Body of pancreas (tissue), 4 donors: Measurements from ENCODE around the gene ARHGAP33.

Experiments
- POLR2A ChIP-seq, 3 donors: fragments of 450-650 bp; IDR thresholded peaks; one replicate each; pipeline ENCODE4 v1.6.1; 2016; ENCODE audit warnings: antibody characterized with exemption in 3 of 3, mild to moderate bottlenecking in 2 of 3
- TF ChIP-seq, protein P1 (sequence below), 7 experiments: fragments of 450-650 bp in 4 of 7; fragments of 200-600 bp in 3 of 7; sonication (generic) in 3 of 7; IDR thresholded peaks; one replicate each; pipeline ENCODE4 v1.5.1; 2016 to 2019; ENCODE audit warnings: antibody characterized with exemption in 7 of 7

DNA sequence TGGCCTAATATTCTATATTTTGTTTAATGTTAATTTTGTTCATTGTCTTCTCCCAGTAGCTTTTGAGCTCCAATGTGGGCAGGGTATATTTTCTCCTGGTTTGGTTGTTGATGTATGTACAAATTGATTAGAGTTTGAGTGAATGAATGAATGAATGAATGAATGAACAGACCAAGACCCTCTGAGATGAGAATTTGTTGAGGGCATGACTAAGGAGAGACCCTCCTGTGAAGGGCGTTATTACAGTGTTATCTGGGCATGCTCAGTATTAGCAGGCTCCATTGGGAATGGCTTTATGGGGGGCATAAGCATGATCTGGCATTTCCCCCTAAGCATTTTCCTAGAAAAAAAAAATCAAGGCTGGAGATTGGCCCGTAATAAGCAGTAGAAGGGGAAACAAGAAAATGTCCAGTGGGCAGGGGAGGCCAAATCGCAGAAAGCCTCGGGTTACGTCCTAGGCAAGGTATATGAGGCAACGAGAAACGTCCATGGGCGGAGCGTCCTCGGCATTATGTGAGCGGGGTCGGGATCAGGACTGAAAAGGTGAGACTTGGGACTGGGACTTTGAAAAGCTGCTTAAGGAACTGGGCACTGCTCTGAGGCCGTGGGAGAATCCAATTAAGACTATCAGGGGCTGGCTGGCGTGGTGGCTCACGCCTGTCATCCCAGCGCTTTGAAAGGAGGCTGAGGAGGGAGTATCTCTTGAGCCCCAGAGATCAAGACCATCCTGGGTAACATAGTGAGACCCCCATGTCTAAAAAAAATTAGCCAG is 904 bp upstream of the ARHGAP33 start:
- no peak for TF ChIP-seq POLR2A (IDR thresholded peaks at IDR 0.05)
- TF ChIP-seq, protein P1, sequence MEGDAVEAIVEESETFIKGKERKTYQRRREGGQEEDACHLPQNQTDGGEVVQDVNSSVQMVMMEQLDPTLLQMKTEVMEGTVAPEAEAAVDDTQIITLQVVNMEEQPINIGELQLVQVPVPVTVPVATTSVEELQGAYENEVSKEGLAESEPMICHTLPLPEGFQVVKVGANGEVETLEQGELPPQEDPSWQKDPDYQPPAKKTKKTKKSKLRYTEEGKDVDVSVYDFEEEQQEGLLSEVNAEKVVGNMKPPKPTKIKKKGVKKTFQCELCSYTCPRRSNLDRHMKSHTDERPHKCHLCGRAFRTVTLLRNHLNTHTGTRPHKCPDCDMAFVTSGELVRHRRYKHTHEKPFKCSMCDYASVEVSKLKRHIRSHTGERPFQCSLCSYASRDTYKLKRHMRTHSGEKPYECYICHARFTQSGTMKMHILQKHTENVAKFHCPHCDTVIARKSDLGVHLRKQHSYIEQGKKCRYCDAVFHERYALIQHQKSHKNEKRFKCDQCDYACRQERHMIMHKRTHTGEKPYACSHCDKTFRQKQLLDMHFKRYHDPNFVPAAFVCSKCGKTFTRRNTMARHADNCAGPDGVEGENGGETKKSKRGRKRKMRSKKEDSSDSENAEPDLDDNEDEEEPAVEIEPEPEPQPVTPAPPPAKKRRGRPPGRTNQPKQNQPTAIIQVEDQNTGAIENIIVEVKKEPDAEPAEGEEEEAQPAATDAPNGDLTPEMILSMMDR (IDR thresholded peaks at IDR 0.05), result no peak
